Measurements from ENCODE around the gene SLC35F3. TPM values are rescaled to one million over a fixed set of nuclear protein-coding genes. Genes with fewer than 3 reads are reported as not detected.

The SLC35F3 gene
- total and polyA plus RNA-seq, 4 donors, result 0.01 to 0.37 (median 0.08) TPM; not detected in 1

DNA sequence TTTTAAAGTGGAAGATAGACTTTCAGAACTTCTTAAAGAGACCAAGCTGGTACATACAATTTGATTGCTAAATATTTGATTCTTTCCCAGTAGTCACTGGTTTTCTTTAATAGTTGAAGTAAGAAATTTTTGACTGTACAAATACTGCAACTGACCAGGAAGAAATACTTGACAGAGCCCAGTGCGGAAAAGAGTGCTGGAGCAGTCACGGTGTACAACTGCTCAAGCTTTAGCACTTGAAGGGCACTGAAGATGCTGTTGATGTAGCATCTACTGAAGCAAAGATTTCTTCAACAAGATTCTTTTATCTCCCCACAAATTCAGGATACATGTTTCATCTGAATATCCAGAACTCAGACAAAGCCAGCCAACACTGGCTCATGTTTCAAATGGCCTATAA is 41.5 kb downstream of the SLC35F3 start:
- no peaks in the 10 kb centered on the region for H3K36me3 ChIP-seq (ENCODE audit: control insufficient read depth in 4 of 4, insufficient read depth in 3 of 4, low read depth in 1 of 4, low read length in 3 of 4)
- no peaks in the 10 kb centered on the region for H3K27me3 ChIP-seq (ENCODE audit: control insufficient read depth in 4 of 4, insufficient read depth in 4 of 4, low read length in 3 of 4)
- WGBS, result 98% methylated on average over 2 of the region's 2 CpGs
- DNase-seq (ENCODE audit: low spot score), result no peak
- TF ChIP-seq SP1 (IDR thresholded peaks at IDR 0.05) (no peak), NR2F2 (IDR thresholded peaks at IDR 0.05) (no peak)
- H3K4me1 ChIP-seq (ENCODE audit: control insufficient read depth in 4 of 4, insufficient read depth in 4 of 4, low read length in 3 of 4), result no peaks in the 10 kb centered on the region
- no peaks in the 10 kb centered on the region for H3K9me3 ChIP-seq (ENCODE audit: control insufficient read depth in 4 of 4, low read length in 3 of 4)
- H3K4me3 ChIP-seq (ENCODE audit: low read depth in 1 of 3, low read length in 3 of 3), result no peak overlapping the region
- H3K27ac ChIP-seq (ENCODE audit: low read depth in 1 of 2, low read length in 2 of 2), result no peak overlapping the region
- H3K9ac ChIP-seq (ENCODE audit: low read depth in 1 of 2, low read length in 2 of 2), result no peak overlapping the region

DNA sequence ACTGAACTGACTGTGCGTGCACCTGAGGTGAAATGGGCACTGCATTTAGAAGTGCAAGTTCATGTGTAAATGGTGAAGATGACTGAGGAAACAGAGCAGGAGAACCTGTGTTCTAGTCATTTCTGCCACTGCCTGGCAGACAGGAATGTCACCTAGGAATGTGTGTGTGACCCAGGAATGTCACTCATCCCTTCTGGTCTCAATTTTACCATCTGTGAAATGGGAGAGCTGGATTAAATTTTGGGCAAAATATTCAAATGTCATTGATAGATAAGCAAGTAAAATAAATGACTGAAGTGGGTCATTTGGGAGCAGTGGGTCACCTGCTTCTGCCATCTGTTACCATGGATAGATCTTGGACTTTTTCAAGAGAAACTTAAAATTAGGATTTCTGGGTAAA is 42.2 kb downstream of the SLC35F3 start:
- H3K36me3 ChIP-seq (ENCODE audit: control insufficient read depth in 4 of 4, insufficient read depth in 3 of 4, low read depth in 1 of 4, low read length in 3 of 4), result no peaks in the 10 kb centered on the region
- H3K27ac ChIP-seq (ENCODE audit: low read depth in 1 of 2, low read length in 2 of 2), result no peak overlapping the region
- peaks cover 0 to 2% (median under 1%) of the 10 kb centered on the region in 4 donors for H3K9me3 ChIP-seq (ENCODE audit: control insufficient read depth in 4 of 4, low read length in 3 of 4)
- TF ChIP-seq, protein P1, sequence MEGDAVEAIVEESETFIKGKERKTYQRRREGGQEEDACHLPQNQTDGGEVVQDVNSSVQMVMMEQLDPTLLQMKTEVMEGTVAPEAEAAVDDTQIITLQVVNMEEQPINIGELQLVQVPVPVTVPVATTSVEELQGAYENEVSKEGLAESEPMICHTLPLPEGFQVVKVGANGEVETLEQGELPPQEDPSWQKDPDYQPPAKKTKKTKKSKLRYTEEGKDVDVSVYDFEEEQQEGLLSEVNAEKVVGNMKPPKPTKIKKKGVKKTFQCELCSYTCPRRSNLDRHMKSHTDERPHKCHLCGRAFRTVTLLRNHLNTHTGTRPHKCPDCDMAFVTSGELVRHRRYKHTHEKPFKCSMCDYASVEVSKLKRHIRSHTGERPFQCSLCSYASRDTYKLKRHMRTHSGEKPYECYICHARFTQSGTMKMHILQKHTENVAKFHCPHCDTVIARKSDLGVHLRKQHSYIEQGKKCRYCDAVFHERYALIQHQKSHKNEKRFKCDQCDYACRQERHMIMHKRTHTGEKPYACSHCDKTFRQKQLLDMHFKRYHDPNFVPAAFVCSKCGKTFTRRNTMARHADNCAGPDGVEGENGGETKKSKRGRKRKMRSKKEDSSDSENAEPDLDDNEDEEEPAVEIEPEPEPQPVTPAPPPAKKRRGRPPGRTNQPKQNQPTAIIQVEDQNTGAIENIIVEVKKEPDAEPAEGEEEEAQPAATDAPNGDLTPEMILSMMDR (IDR thresholded peaks at IDR 0.05; ENCODE audit: low read depth, low read length, missing input control), result no peak
- TF ChIP-seq, protein P2, sequence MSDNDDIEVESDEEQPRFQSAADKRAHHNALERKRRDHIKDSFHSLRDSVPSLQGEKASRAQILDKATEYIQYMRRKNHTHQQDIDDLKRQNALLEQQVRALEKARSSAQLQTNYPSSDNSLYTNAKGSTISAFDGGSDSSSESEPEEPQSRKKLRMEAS (IDR thresholded peaks at IDR 0.05), result no peak
- no peak for TF ChIP-seq YY1 (IDR thresholded peaks at IDR 0.05)
- TF ChIP-seq GABPA (IDR thresholded peaks at IDR 0.05 in 1 of 2, conservative IDR thresholded peaks at IDR 0.05 in 1 of 2), result no peak
- TF ChIP-seq EGR1 (IDR thresholded peaks at IDR 0.05; ENCODE audit: low read depth in 2 of 2), result no peak
- TF ChIP-seq, protein P3, sequence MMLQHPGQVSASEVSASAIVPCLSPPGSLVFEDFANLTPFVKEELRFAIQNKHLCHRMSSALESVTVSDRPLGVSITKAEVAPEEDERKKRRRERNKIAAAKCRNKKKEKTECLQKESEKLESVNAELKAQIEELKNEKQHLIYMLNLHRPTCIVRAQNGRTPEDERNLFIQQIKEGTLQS (IDR thresholded peaks at IDR 0.05), result no peak
- no peak for TF ChIP-seq FOXA2 (IDR thresholded peaks at IDR 0.05)
- no peak for TF ChIP-seq HNF4A (conservative IDR thresholded peaks at IDR 0.05)
- no peak for TF ChIP-seq NR2F2 (IDR thresholded peaks at IDR 0.05)
- TF ChIP-seq, protein P4, sequence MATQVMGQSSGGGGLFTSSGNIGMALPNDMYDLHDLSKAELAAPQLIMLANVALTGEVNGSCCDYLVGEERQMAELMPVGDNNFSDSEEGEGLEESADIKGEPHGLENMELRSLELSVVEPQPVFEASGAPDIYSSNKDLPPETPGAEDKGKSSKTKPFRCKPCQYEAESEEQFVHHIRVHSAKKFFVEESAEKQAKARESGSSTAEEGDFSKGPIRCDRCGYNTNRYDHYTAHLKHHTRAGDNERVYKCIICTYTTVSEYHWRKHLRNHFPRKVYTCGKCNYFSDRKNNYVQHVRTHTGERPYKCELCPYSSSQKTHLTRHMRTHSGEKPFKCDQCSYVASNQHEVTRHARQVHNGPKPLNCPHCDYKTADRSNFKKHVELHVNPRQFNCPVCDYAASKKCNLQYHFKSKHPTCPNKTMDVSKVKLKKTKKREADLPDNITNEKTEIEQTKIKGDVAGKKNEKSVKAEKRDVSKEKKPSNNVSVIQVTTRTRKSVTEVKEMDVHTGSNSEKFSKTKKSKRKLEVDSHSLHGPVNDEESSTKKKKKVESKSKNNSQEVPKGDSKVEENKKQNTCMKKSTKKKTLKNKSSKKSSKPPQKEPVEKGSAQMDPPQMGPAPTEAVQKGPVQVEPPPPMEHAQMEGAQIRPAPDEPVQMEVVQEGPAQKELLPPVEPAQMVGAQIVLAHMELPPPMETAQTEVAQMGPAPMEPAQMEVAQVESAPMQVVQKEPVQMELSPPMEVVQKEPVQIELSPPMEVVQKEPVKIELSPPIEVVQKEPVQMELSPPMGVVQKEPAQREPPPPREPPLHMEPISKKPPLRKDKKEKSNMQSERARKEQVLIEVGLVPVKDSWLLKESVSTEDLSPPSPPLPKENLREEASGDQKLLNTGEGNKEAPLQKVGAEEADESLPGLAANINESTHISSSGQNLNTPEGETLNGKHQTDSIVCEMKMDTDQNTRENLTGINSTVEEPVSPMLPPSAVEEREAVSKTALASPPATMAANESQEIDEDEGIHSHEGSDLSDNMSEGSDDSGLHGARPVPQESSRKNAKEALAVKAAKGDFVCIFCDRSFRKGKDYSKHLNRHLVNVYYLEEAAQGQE (IDR thresholded peaks at IDR 0.05), result no peak
- no peak for TF ChIP-seq TAF1 (conservative IDR thresholded peaks at IDR 0.05)
- TF ChIP-seq FOXA1 (IDR thresholded peaks at IDR 0.05), result no peak
- no peak for TF ChIP-seq JUND (IDR thresholded peaks at IDR 0.05)
- DNase-seq (ENCODE audit: low spot score), result no peak
- no peaks in the 10 kb centered on the region for H3K4me1 ChIP-seq (ENCODE audit: control insufficient read depth in 4 of 4, insufficient read depth in 4 of 4, low read length in 3 of 4)
- H3K4me3 ChIP-seq (ENCODE audit: low read depth in 1 of 3, low read length in 3 of 3), result no peak overlapping the region
- WGBS, result 100% methylated on average over 1 of the region's 1 CpG
- no peaks in the 10 kb centered on the region for H3K27me3 ChIP-seq (ENCODE audit: control insufficient read depth in 4 of 4, insufficient read depth in 4 of 4, low read length in 3 of 4)
- no peak overlapping the region for H3K9ac ChIP-seq (ENCODE audit: low read depth in 1 of 2, low read length in 2 of 2)
